NCI-H146 treated with DMSO at 0.1 percent for 48 hours (cell line): ENCODE measurements around the gene CYSLTR2.

Source experiments
- DNase-seq: peaks from one replicate; lab custom pipeline; 2025; ENCODE audit not compliant: unreplicated experiment; lab: John Stamatoyannopoulos, UW

Gene CYSLTR2

GRCh38 chr13:48653472-48653939, at the start of gene CYSLTR2:
Gene CYSLTR2 (plus strand): TSS chr13:48653929. CDS start chr13:48706818, 52,889 bp downstream.
- no peak for DNase-seq

GRCh38 chr13:48615049-48615448, 38.7 kb upstream of the CYSLTR2 start:
- no peak for DNase-seq

- DNase-seq: no peak
Observed at GRCh38 chr13:48618937-48619336, 34.8 kb upstream of the CYSLTR2 start.

GRCh38 chr13:48621056-48621455, 32.7 kb upstream of the CYSLTR2 start:
- no peak for DNase-seq

- DNase-seq: no peak
Observed at GRCh38 chr13:48624016-48624415, 29.7 kb upstream of the CYSLTR2 start.

- no peak for DNase-seq
Observed at GRCh38 chr13:48624858-48625257, 28.9 kb upstream of the CYSLTR2 start.

GRCh38 chr13:48625413-48626076, 28.2 kb upstream of the CYSLTR2 start:
- DNase-seq: no peak

GRCh38 chr13:48626077-48626449, 27.7 kb upstream of the CYSLTR2 start:
- no peak for DNase-seq

GRCh38 chr13:48626726-48627451, 26.8 kb upstream of the CYSLTR2 start:
- DNase-seq: no peak

GRCh38 chr13:48629277-48629676, 24.5 kb upstream of the CYSLTR2 start:
- DNase-seq: no peak

- DNase-seq: no peak
Observed at GRCh38 chr13:48630291-48630690, 23.4 kb upstream of the CYSLTR2 start.

GRCh38 chr13:48630773-48631172, 23.0 kb upstream of the CYSLTR2 start:
- no peak for DNase-seq

GRCh38 chr13:48631441-48631840, 22.3 kb upstream of the CYSLTR2 start:
- no peak for DNase-seq

- DNase-seq: no peak
Observed at GRCh38 chr13:48633700-48634099, 20.0 kb upstream of the CYSLTR2 start.

- no peak for DNase-seq
Observed at GRCh38 chr13:48634636-48635035, 19.1 kb upstream of the CYSLTR2 start.

- no peak for DNase-seq
Observed at GRCh38 chr13:48635478-48635877, 18.3 kb upstream of the CYSLTR2 start.

GRCh38 chr13:48636550-48636949, 17.2 kb upstream of the CYSLTR2 start:
- no peak for DNase-seq

- DNase-seq: no peak
Observed at GRCh38 chr13:48637601-48638000, 16.1 kb upstream of the CYSLTR2 start.

GRCh38 chr13:48640767-48641166, 13.0 kb upstream of the CYSLTR2 start:
- DNase-seq: no peak

GRCh38 chr13:48641404-48641803, 12.3 kb upstream of the CYSLTR2 start:
- no peak for DNase-seq

GRCh38 chr13:48642061-48642460, 11.7 kb upstream of the CYSLTR2 start:
- DNase-seq: no peak

- DNase-seq: no peak
Observed at GRCh38 chr13:48643159-48643558, 10.6 kb upstream of the CYSLTR2 start.

- DNase-seq: no peak
Observed at GRCh38 chr13:48644141-48644540, 9.6 kb upstream of the CYSLTR2 start.
